ENCODE results near the gene CHCHD3. TPM values are rescaled to one million over a fixed set of nuclear protein-coding genes. Genes with fewer than 3 reads are reported as not detected.
"Not testable (repeated sequence)": the region's sequence is repeated elsewhere in the genome, so short reads cannot be mapped to it uniquely, and the experiment has no call there.

CHCHD3 gene
- polyA plus RNA-seq, 3 donors: 69.8 to 84.0 (median 76.4) TPM

- no peak for DNase-seq
Measured at GRCh38 chr7:132966754-132967469, 115.0 kb downstream of the CHCHD3 start.

- DNase-seq: no peak
Measured at GRCh38 chr7:132965951-132966350, 115.9 kb downstream of the CHCHD3 start.

- DNase-seq: no peak
Measured at GRCh38 chr7:132964876-132965275, 117.0 kb downstream of the CHCHD3 start.

GRCh38 chr7:132959891-132960290 is 122.0 kb downstream of the CHCHD3 start:
- DNase-seq: no peak

GRCh38 chr7:132956556-132956955 is 125.3 kb downstream of the CHCHD3 start:
- no peak for DNase-seq

GRCh38 chr7:132953468-132953867 is 128.4 kb downstream of the CHCHD3 start:
- no peak for DNase-seq

- DNase-seq: no peak
Measured at GRCh38 chr7:132950725-132951124, 131.2 kb downstream of the CHCHD3 start.

GRCh38 chr7:132947011-132947410 is 134.9 kb downstream of the CHCHD3 start:
- no peak for DNase-seq

GRCh38 chr7:132944774-132945173 is 137.1 kb downstream of the CHCHD3 start:
- DNase-seq: no peak

GRCh38 chr7:132943645-132944044 is 138.2 kb downstream of the CHCHD3 start:
- DNase-seq: no peak

- no peak for DNase-seq
Measured at GRCh38 chr7:132942701-132943100, 139.2 kb downstream of the CHCHD3 start.

GRCh38 chr7:132941905-132942304 is 140.0 kb downstream of the CHCHD3 start:
- no peak for DNase-seq

GRCh38 chr7:132941428-132941827 is 140.5 kb downstream of the CHCHD3 start:
- no peak for DNase-seq

GRCh38 chr7:132940084-132940483 is 141.8 kb downstream of the CHCHD3 start:
- DNase-seq: no peak

GRCh38 chr7:132939495-132939894 is 142.4 kb downstream of the CHCHD3 start:
- no peak for DNase-seq

- DNase-seq: no peak
Measured at GRCh38 chr7:132937286-132937685, 144.6 kb downstream of the CHCHD3 start.

GRCh38 chr7:132935608-132936007 is 146.3 kb downstream of the CHCHD3 start:
- DNase-seq: no peak

GRCh38 chr7:132934017-132934416 is 147.9 kb downstream of the CHCHD3 start:
- no peak for DNase-seq

GRCh38 chr7:132933072-132933458 is 148.8 kb downstream of the CHCHD3 start:
- DNase-seq: no peak

GRCh38 chr7:132932296-132933071 is 149.4 kb downstream of the CHCHD3 start:
- no peak for DNase-seq

- no peak for DNase-seq
Measured at GRCh38 chr7:132930881-132931280, 151.0 kb downstream of the CHCHD3 start.

GRCh38 chr7:132929944-132930343 is 151.9 kb downstream of the CHCHD3 start:
- DNase-seq: not testable (repeated sequence)

- DNase-seq: no peak
Measured at GRCh38 chr7:132919771-132920170, 162.1 kb downstream of the CHCHD3 start.

Data from renal pelvis (tissue), 4 donors.